HG02884 (cell line): Measurements from ENCODE around the gene SELP.

Source experiments
- ATAC-seq: cut with Tn5 transposase; IDR thresholded peaks from one replicate; pipeline ENCODE4 v1.9.1; 2021; ENCODE audit warnings: mild to moderate bottlenecking, moderate library complexity; ENCODE audit not compliant: unreplicated experiment

SELP gene

DNA sequence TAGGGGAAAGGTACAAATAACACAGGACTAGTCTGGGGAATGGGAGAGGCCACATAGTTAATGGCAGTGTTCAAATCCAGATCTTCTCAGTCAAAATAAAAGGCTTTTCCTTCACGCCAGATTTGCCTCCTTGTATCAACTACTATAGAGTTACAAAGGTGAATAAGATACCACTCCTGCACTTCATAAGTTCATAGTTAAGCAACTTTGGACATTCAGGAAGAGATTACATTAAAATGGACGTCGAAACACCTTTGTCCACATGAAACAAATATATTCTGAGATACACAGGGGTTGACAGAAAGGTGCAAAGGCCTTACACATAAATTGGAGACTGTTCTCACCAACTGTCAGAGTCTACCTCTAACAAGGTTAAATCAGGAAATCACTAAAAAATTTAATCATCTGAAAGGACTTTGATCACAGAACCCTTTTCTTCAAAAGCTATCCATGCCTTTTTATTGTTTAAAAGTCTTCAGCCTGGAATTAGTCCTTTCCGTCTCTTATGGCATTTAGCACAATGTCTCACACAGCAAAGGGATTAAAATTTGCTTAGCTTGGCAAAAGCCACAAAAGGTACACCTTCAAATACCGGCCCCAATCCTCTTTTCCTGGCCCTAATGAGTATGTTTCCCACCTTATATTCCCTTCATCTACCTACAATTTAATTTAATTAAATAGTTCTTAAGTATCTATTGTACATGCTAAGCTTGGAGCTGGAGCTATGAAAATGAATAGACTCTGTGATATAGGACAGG lies 51.8 kb downstream of the SELP start:
- no peak for ATAC-seq

DNA sequence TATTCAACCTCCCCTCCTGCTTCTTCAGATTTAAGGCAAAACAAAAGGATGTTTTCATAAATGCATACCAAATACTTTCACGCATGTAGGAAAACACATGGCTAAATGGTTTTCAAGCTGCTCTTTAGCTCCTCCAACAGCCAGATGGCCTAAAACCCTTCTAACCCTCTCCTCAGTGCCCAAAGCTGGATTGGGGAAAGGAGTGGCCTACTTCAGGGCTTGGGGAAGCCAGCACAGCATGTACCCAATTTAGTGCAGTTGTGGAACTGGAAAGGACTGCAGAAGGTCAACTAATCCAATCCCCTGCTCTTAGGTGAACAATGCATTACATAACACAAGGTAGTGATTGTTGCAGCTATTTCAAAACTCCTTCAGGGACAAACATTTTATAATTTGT lies 53.0 kb downstream of the SELP start:
- no peak for ATAC-seq

DNA sequence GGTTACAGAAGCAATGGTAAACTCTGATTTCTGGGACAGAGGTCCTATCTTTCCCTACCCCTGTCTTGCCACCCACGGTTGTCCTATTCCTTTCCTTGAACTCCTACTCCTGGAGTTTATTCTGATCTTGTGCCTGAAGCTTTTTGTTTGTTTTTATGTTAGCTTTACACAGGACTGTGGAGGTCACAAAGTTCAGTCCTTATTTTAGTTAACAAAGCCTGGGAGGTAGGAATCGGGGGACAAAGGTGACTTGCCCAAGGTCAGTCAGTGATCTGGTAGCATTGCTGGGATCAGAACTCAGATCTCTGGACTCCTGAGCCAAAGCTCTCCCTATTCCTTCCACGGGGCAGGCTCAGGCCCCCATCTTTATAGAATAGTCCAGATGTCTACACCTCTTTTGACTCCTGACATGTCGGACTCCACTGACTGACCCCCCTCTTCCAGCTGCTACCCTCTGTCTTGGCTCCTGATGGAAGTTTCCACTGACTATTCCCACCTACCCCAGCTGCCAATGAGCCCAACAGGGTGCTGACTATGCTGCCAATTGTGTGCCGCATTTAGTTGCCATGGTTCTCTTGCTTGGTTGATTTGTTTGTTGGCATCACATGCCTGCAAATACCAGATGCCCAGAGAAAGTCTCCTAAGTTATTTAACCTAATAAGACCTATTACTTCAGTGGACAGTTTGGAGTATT lies 53.5 kb downstream of the SELP start:
- ATAC-seq: no peak

GRCh38 chr1:169574336-169574735 lies 55.6 kb downstream of the SELP start:
- no peak for ATAC-seq

DNA sequence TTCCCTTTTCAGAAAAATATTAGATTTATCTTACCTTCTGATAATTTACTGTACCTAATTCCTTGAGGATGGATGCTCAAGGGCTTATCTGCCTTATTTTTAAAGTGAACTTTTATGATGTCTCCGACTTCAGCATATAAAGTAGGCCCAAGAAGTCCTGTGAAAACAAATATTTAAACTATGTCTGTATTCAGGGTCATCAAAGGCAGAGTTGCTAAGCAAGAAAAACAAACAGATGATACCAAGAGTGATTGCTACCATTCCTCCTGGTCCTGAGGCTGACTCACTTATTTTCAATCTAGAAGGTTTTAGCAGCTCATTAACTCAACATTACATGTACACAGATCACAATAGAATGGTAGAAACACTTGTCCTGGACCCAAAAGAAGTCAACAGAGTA lies 57.7 kb downstream of the SELP start:
- no peak for ATAC-seq

DNA sequence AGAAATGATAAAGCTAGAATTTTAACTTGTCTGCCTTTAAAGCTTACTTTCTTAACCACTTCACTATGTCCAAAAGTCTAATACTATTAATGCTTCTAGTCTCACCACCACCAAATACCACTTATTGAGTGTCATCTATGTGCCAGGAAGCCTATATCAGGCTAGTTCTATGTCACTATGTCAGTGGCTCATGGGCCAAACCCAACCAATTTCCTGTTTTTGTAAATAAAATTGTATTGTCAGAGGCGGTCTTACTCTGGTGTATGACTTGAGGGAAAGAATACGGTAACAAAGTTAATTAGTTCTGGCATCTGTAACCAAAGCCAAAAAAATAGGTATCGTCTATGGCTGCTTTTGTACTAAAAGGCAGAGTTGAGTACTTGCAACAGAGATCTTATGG lies 58.5 kb downstream of the SELP start:
- no peak for ATAC-seq

DNA sequence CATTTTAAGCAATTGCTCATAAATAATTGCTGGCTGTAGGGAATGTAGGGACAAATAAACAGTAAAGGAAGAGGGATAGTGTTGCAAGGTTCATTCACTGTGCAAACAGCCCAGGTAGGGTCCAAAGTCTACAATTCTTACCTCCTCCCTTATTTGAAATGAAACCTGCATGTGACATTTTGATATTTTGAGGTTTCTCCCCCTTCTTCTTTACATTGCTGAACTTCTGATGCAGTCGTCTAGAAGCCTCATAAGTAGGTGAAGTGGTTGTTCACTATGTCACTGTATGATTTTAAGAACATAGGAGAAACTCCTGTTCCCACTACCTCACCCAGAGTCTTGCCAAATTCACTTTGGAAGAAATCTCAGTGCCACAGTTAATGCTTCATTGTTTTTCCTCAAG lies 59.8 kb downstream of the SELP start:
- no peak for ATAC-seq

- ATAC-seq: no peak
Observed at GRCh38 chr1:169568497-169568896, 61.4 kb downstream of the SELP start.

GRCh38 chr1:169565335-169566271 lies 64.3 kb downstream of the SELP start:
- ATAC-seq: no peak

GRCh38 chr1:169563650-169564049 lies 66.3 kb downstream of the SELP start:
- ATAC-seq: no peak

- ATAC-seq: no peak
Observed at GRCh38 chr1:169563019-169563615, 66.8 kb downstream of the SELP start.

DNA sequence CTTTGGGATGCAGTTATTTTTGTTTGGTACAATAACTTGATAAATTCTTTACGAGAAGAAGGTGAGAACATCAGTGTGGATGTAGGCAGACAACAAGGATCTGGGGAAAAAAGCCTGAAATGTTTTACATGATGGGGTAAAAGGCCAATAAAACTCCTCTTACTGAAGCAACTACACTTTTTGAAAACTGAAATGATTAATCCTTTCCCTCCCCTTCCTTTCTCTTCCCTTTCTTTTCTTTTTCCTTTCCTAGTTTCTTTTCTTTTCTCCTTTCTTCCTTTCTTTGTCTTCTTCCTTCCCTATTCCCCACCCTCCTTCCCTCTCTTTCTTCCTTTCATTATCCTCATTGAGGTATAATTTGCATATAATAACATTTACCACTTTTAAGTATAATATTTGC lies 68.2 kb downstream of the SELP start:
- no peak for ATAC-seq

DNA sequence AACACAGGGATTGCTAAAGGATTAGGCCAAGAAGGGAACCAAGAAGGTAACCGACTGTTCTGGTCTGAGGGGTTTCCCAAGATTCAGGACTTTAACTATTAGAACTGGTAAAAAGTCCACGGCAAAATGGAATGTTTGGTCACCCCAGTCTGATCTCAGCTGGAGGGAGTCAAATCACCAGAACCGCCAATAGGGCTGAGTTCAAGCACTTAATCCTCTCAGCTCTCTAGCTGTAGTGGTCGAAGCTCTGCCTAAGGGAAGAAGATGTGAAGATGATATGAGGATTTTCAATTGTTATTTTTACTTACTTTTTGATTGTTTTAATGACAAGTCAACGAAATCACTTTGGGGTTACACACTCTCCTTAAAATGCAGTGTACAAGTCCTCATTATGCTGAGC lies 72.8 kb downstream of the SELP start:
- ATAC-seq: no peak

GRCh38 chr1:169550294-169550693 lies 79.6 kb downstream of the SELP start:
- no peak for ATAC-seq

DNA sequence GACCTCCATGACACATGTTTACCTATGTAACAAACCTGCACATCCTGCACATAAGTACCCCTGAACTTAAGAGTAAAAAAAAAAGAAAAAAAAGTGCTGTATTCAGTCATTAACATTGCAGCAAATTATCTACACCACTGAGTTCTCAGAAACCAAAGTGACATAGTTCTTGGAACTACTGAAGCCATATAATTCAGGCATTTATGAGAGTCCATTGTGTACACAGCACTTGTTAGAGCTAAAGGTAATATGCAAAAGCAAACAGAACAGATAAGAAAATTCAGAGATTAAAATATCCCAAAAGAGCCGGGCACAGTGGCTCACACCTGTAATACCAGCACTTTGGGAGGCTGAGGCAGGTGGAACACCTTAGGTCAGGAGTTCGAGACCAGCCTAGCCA lies 81.6 kb downstream of the SELP start:
- ATAC-seq: no peak

- peak; percentile 69 for ATAC-seq
Observed at GRCh38 chr1:169546087-169546995, 83.6 kb downstream of the SELP start.

DNA sequence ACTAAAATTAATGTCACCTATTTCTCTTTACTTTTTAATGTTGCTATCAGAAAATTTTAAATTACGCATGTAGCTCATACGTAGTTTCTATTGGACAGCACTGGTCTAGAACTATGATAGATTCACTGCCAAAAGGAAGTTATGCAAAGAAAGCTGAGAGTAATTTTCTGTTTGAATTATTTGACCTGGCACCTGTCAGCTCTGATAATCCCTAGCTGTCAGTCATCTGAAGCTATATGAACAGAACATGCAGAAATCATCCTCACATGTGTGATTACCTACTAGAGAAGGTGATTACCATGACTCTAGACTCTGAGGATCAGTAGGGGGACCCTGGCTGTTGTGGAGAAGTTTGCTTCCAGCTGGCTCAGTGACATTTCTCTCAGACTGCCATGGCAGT lies 84.5 kb downstream of the SELP start:
- no peak for ATAC-seq

DNA sequence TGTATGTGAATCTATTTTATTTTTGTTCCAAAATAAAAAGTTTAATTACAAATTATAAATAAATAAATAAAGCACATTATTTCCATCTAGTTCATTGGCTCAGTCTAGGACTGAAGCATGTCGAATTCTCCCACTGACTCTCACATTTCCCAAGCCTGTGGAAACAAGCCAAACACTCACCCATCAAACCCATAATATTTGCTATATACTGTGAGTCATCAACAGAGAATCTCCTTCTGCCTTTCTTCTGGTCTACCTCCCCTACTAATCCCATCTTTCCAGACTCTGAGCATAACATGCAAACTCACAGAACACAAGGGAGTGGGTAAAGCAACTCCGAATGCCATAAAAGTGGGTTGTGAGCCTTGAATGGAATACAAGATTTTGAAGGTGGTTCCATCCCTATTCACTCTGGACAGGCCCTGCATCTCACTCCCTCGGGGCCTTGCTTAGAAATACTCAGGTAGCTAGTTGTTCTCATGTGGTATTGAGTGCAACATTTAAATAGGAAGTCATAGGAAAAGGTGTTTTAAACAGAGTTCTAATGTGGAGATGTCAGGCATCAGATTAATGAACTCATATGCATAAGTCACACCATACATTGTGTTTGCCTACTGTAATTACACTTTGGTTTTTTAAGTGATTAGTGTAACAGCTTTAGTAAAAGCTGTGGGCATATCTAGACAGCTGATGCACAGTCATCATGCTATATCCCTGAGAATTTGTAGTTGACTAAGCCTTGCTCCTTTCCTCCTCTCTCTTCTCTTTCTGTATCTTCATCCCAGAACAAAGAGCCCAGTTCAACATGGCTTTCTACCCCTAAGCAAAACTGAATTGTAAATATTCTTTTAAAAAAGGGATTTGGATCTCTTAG lies 90.7 kb downstream of the SELP start:
- no peak for ATAC-seq
